Suprapubic skin (tissue), 4 donors: ENCODE data around the gene IMP4.

Experiments
- POLR2A ChIP-seq, 2 donors: fragments of 450-650 bp; IDR thresholded peaks; one replicate each; pipeline ENCODE4 v1.6.1; 2017; ENCODE audit warnings: antibody characterized with exemption in 2 of 2, mild to moderate bottlenecking in 2 of 2, moderate library complexity in 2 of 2
- POLR2AphosphoS5 ChIP-seq, 3 donors: sonication (generic); formaldehyde crosslinking; IDR thresholded peaks; one replicate each; pipeline ENCODE4 v1.6.1; 2017; ENCODE audit warnings: antibody characterized with exemption in 3 of 3

DNA sequence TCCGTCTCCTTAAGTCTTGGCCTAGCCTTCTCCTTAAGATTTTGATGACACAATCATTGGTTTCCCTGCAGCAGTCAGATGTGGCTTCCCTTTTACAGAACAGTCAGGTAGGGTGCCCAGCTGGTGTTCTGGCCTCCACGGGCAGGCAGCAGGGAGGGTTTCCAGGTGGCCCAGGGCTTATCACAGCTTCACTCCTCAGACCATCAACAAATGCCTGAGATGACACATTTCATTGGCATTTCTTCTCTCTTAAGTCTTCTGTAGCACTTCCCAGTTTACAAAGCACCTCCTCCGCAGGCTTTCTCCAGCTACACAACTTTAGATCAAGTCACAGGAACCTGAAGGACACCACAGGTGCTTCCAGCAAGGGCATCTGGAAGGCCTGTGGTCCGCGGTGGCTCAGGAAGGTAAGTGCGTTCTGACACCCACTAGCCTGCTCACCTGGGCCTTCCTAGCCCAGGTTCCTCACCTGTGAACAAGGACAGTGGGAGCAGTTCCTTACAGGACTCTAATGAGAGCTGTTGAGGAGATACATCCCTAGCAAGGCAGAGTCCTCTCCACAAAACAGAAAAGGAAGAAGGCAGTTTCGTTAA is 50.7 kb downstream of the IMP4 start:
- TF ChIP-seq POLR2A (IDR thresholded peaks at IDR 0.05), result no peak
- TF ChIP-seq POLR2AphosphoS5 (IDR thresholded peaks at IDR 0.05), result no peak
